ENCODE data around the gene TTYH2.

The TTYH2 gene

DNA sequence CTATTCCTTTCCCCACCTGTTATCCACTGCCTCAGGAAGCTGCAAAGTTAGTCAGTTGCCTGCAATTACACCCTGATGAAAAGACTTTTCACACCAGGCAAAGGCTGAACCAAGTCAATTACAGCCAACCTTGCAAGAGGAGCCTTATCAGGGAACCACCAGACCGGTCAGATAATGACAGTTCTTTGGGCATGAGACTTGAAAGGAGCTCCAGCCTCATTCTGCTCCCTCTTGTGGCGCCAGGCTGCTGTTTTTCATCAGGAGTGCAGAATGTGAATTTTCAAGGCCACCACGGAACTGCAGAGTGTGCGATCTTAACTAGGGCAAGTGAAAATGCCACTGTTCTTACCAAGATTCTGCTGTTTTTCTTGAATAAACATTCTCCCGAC is 83.2 kb downstream of the TTYH2 start:
- Histone ChIP-seq H3K4me1 (ENCODE audit: control insufficient read depth in 1 of 2, insufficient read depth in 2 of 2, low read length in 2 of 2) (no peaks in the 10 kb centered on the region), H3K27ac (ENCODE audit: low read depth, low read length) (no peak overlapping the region), H3K4me3 (ENCODE audit: low read depth in 1 of 2, low read length in 2 of 2) (no peak overlapping the region), H3K9ac (ENCODE audit: low read depth in 1 of 2, low read length in 2 of 2) (no peak overlapping the region), H3K27me3 (ENCODE audit: control insufficient read depth in 1 of 2, insufficient read depth in 2 of 2, low read length in 2 of 2) (no peaks in the 10 kb centered on the region), H3K36me3 (ENCODE audit: control insufficient read depth in 1 of 2, insufficient read depth in 2 of 2, low read length in 2 of 2) (no peaks in the 10 kb centered on the region), H3K9me3 (ENCODE audit: control insufficient read depth in 1 of 2, low read length in 2 of 2) (no peaks in the 10 kb centered on the region)

DNA sequence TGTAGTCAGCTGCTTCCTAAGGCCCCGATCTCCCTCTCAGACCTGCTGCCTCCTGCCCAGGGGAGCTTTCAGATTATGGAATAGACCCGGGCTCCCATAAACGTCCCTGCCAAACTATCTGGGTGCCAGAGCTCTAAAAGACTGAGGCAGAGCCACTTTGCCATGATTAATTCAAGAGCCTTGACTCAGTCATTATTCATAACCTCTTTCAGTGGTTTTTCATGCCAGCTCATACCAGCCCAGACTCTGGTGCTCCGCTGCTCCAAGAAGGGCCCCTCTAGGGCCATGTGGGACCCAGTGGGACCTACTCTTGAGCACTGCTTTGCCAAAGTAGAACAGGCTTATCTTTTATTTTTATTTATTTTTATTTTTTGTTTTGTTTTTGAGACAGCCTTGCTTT is 84.6 kb downstream of the TTYH2 start:
- Histone ChIP-seq H3K4me1 (ENCODE audit: control insufficient read depth in 1 of 2, insufficient read depth in 2 of 2, low read length in 2 of 2) (no peaks in the 10 kb centered on the region), H3K27ac (ENCODE audit: low read depth, low read length) (no peak overlapping the region), H3K27me3 (ENCODE audit: control insufficient read depth in 1 of 2, insufficient read depth in 2 of 2, low read length in 2 of 2) (no peaks in the 10 kb centered on the region), H3K36me3 (ENCODE audit: control insufficient read depth in 1 of 2, insufficient read depth in 2 of 2, low read length in 2 of 2) (no peaks in the 10 kb centered on the region), H3K9me3 (ENCODE audit: control insufficient read depth in 1 of 2, low read length in 2 of 2) (no peaks in the 10 kb centered on the region), H3K4me3 (ENCODE audit: low read depth in 1 of 2, low read length in 2 of 2) (no peak overlapping the region), H3K9ac (ENCODE audit: low read depth in 1 of 2, low read length in 2 of 2) (no peak overlapping the region)

DNA sequence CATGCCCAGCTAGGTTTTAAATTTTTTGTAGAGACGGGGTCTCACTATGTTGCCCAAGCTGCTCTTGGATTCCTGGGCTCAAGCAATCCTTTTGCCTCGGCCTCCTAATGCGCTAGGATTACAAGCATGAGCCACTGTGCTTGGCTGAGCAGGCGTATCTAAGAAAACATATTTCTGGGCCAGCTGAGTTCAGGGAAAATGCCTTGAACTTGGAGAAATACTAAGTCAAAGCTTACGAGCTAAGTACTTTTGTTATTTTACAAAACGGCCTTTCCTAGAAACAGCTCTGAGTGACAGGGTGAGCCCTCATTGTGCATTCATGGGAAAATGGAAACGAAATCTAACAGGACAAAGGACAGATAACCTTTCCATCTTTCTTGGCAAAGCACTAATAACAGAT is 85.4 kb downstream of the TTYH2 start:
- no peaks in the 10 kb centered on the region for H3K27me3 ChIP-seq (ENCODE audit: control insufficient read depth in 1 of 2, insufficient read depth in 2 of 2, low read length in 2 of 2)
- no peak overlapping the region for H3K27ac ChIP-seq (ENCODE audit: low read depth, low read length)
- H3K4me3 ChIP-seq (ENCODE audit: low read depth in 1 of 2, low read length in 2 of 2) = no peak overlapping the region
- no peak overlapping the region for H3K9ac ChIP-seq (ENCODE audit: low read depth in 1 of 2, low read length in 2 of 2)
- no peaks in the 10 kb centered on the region for H3K9me3 ChIP-seq (ENCODE audit: control insufficient read depth in 1 of 2, low read length in 2 of 2)
- H3K36me3 ChIP-seq (ENCODE audit: control insufficient read depth in 1 of 2, insufficient read depth in 2 of 2, low read length in 2 of 2) = no peaks in the 10 kb centered on the region
- no peaks in the 10 kb centered on the region for H3K4me1 ChIP-seq (ENCODE audit: control insufficient read depth in 1 of 2, insufficient read depth in 2 of 2, low read length in 2 of 2)

DNA sequence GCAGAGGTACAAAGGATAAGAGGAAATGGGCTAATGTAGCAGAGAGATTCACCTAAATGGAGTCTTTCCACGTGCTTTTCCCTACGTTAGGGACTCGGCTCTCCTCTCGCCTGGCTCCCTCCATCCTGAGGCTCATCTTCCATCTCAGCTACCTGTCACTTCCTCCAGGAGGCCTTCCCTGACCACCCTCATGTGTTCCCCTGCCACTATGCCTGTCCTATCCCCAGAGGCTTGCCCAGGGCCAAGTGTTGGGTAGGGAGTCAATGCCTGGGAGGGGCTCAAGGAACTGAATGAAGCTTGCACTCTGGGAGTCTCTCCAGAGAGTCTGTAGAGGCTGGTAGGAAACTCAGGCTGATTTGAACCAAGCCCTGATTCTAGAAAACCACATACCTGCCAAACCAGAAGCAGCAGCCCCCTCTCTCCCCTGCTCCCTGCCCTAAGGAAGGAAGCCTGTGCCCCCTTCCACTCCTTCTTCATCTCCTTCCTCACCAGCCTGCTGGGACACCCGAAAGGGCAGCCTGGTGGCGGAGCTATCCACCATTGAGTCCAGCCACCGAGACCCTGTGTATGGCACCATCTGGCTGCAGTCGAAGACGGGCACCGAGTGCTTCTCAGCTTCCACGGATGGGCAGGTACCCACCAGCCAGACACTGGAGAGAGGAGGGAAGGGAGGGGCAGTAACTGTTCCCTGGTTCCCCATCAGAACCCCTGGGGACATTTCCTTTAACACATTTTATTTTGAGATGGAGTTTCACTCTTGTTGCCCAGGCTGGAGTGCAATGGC is 86.0 kb downstream of the TTYH2 start:
- Histone ChIP-seq H3K4me1 (ENCODE audit: control insufficient read depth in 1 of 2, insufficient read depth in 2 of 2, low read length in 2 of 2) (no peaks in the 10 kb centered on the region), H3K9ac (ENCODE audit: low read depth in 1 of 2, low read length in 2 of 2) (no peak overlapping the region), H3K27me3 (ENCODE audit: control insufficient read depth in 1 of 2, insufficient read depth in 2 of 2, low read length in 2 of 2) (no peaks in the 10 kb centered on the region), H3K27ac (ENCODE audit: low read depth, low read length) (no peak overlapping the region), H3K4me3 (ENCODE audit: low read depth in 1 of 2, low read length in 2 of 2) (no peak overlapping the region), H3K9me3 (ENCODE audit: control insufficient read depth in 1 of 2, low read length in 2 of 2) (no peaks in the 10 kb centered on the region), H3K36me3 (ENCODE audit: control insufficient read depth in 1 of 2, insufficient read depth in 2 of 2, low read length in 2 of 2) (no peaks in the 10 kb centered on the region)

DNA sequence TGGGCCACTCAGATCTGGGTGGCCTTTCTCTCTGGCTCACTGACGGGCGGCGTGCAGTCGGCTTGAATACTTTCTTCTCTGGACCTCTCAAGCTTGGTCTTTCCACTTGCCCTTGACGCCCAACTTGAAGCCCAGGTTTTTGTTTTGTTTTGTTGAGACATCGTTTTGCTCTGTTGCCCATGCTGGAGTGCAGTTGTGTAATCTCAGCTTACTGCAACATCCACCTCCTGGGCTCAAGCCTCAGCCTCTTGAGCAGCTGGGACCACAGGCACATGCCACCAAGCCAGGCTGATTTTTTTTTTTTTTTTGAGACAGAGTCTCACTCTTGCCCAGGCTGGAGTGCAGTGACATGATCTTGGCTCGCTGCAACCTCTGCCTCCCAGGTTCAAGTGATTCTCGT is 89.9 kb downstream of the TTYH2 start:
- no peaks in the 10 kb centered on the region for H3K9me3 ChIP-seq (ENCODE audit: control insufficient read depth in 1 of 2, low read length in 2 of 2)
- H3K36me3 ChIP-seq (ENCODE audit: control insufficient read depth in 1 of 2, insufficient read depth in 2 of 2, low read length in 2 of 2) = no peaks in the 10 kb centered on the region
- no peaks in the 10 kb centered on the region for H3K27me3 ChIP-seq (ENCODE audit: control insufficient read depth in 1 of 2, insufficient read depth in 2 of 2, low read length in 2 of 2)
- no peak overlapping the region for H3K27ac ChIP-seq (ENCODE audit: low read depth, low read length)
- no peak overlapping the region for H3K4me3 ChIP-seq (ENCODE audit: low read depth in 1 of 2, low read length in 2 of 2)
- H3K9ac ChIP-seq (ENCODE audit: low read depth in 1 of 2, low read length in 2 of 2) = no peak overlapping the region
- no peaks in the 10 kb centered on the region for H3K4me1 ChIP-seq (ENCODE audit: control insufficient read depth in 1 of 2, insufficient read depth in 2 of 2, low read length in 2 of 2)

DNA sequence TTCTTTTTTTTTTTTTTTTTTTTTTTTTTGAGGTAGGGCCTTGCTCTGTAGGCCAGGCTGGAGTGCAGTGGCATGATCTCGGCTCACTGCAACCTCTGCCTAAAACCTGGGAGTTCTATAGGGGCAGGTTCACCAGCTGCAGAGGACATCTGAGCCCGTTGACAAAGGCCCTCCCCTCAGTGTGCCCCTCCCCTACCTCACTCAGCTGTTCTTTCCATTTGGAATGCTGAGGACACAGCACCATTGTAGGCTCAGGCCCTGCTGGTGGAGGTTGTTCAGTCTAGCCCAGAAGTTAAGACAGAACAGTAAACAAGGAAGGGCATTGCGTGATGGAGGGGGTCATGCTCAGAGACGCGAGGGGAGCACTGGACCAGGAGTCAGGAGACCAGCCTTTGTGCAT is 90.8 kb downstream of the TTYH2 start:
- no peaks in the 10 kb centered on the region for H3K4me1 ChIP-seq (ENCODE audit: control insufficient read depth in 1 of 2, insufficient read depth in 2 of 2, low read length in 2 of 2)
- no peak overlapping the region for H3K9ac ChIP-seq (ENCODE audit: low read depth in 1 of 2, low read length in 2 of 2)
- H3K4me3 ChIP-seq (ENCODE audit: low read depth in 1 of 2, low read length in 2 of 2) = no peak overlapping the region
- no peak overlapping the region for H3K27ac ChIP-seq (ENCODE audit: low read depth, low read length)
- no peaks in the 10 kb centered on the region for H3K36me3 ChIP-seq (ENCODE audit: control insufficient read depth in 1 of 2, insufficient read depth in 2 of 2, low read length in 2 of 2)
- H3K9me3 ChIP-seq (ENCODE audit: control insufficient read depth in 1 of 2, low read length in 2 of 2) = no peaks in the 10 kb centered on the region
- H3K27me3 ChIP-seq (ENCODE audit: control insufficient read depth in 1 of 2, insufficient read depth in 2 of 2, low read length in 2 of 2) = peaks cover 0 to 3% of the 10 kb centered on the region in 2 donors

DNA sequence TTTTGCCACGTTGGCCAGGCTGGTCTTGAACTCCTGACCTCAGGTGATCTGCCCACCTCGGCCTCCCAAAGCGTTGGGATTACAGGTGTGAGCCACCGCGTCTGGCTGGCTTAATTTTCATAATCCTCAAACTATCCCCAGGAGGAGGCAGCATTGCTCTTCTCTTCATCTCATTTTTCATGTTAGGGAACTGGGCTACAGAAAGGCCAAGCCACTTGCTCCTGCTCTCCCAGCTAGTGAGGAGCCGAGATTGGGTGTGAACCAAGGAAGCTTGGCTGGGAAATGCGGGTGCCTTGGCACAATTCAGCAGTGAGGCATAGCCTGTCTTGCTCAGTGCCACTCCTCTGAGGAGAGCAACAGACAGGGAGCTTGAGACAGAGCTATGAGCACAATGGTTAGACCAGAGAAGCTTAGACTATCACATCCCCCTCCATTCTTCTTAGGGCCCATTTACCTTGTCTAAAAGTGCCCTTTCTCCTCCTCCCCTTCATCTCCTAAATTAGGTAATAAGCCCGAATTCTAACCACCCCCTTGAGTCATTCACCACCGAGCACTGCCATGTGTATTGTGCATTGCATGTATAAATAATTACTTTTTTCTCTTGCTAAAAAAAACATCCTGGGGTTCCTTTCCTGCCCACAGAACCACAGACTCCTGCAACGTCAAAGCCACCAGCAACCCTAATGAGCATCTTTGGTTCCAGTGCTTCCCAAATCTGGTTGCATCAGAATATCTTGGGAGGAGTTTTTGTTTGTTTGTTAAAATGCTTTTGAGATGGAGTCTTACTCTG is 92.7 kb downstream of the TTYH2 start:
- Histone ChIP-seq H3K9ac (ENCODE audit: low read depth in 1 of 2, low read length in 2 of 2) (no peak overlapping the region), H3K9me3 (ENCODE audit: control insufficient read depth in 1 of 2, low read length in 2 of 2) (no peaks in the 10 kb centered on the region), H3K4me1 (ENCODE audit: control insufficient read depth in 1 of 2, insufficient read depth in 2 of 2, low read length in 2 of 2) (no peaks in the 10 kb centered on the region), H3K36me3 (ENCODE audit: control insufficient read depth in 1 of 2, insufficient read depth in 2 of 2, low read length in 2 of 2) (no peaks in the 10 kb centered on the region), H3K4me3 (ENCODE audit: low read depth in 1 of 2, low read length in 2 of 2) (no peak overlapping the region), H3K27ac (ENCODE audit: low read depth, low read length) (no peak overlapping the region), H3K27me3 (ENCODE audit: control insufficient read depth in 1 of 2, insufficient read depth in 2 of 2, low read length in 2 of 2) (peaks cover 0 to 6% of the 10 kb centered on the region in 2 donors)

DNA sequence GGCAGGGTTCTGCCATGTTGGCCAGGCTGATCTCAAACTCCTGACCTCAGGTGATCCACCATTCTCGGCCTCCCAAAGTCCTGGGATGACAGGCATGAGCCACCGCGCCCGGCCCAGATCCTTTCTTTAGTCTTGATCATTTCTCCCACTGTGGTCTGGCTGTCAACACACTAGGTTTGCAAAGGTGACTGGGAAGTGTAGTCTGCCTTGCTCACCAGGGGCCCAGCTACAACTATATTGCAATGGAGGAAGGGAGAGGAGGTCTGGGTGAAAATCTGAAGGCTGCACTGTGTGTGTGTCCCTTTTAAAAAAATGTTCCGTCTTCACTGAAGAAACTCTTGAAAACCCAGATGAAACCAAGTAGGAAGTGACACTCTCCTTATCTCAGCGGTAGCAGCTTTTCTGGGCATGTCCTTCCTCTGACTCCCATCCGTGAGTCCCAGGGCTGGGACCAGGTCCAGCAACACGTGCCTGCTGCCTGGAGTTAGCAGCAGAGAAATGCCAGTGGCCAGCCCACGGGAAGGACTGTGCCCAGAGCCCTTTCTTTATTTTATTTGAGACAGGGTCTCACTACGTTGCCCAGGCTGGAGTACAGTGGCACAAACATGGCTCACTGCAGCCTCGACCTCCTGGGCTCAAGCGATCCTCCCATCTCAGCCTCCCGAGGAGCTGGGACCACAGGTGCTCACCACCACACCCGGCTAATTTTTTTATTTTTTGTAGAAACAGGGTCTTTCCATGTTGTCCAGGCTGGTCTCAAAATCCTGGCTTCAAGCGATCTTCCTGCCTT is 94.8 kb downstream of the TTYH2 start:
- peaks cover 0 to 6% of the 10 kb centered on the region in 2 donors for H3K27me3 ChIP-seq (ENCODE audit: control insufficient read depth in 1 of 2, insufficient read depth in 2 of 2, low read length in 2 of 2)
- H3K36me3 ChIP-seq (ENCODE audit: control insufficient read depth in 1 of 2, insufficient read depth in 2 of 2, low read length in 2 of 2) = no peaks in the 10 kb centered on the region
- peaks cover 4 to 9% of the 10 kb centered on the region in 2 donors for H3K9me3 ChIP-seq (ENCODE audit: control insufficient read depth in 1 of 2, low read length in 2 of 2)
- no peaks in the 10 kb centered on the region for H3K4me1 ChIP-seq (ENCODE audit: control insufficient read depth in 1 of 2, insufficient read depth in 2 of 2, low read length in 2 of 2)
- H3K9ac ChIP-seq (ENCODE audit: low read depth in 1 of 2, low read length in 2 of 2) = no peak overlapping the region
- no peak overlapping the region for H3K4me3 ChIP-seq (ENCODE audit: low read depth in 1 of 2, low read length in 2 of 2)
- no peak overlapping the region for H3K27ac ChIP-seq (ENCODE audit: low read depth, low read length)

DNA sequence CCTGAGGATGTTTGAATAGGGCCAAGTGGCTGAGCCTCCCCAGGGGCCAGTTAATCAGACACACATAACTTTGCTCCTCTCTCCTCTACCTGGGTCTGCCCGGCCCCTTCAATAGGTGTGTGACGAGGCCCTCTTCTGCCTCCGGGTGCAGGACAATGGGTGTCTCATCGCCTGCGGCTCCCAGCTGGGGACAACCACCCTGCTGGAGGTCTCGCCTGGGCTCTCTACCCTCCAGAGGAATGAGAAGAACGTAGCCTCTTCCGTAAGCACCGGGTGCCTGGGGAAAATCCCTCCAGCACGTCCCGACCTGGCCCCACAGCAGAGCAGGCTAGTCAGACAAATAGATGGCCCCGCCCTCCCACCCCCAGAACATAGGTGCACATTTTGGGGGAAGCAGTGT is 96.5 kb downstream of the TTYH2 start:
- H3K4me3 ChIP-seq (ENCODE audit: low read depth in 1 of 2, low read length in 2 of 2) = no peak overlapping the region
- peaks cover 0 to 6% of the 10 kb centered on the region in 2 donors for H3K27me3 ChIP-seq (ENCODE audit: control insufficient read depth in 1 of 2, insufficient read depth in 2 of 2, low read length in 2 of 2)
- H3K9me3 ChIP-seq (ENCODE audit: control insufficient read depth in 1 of 2, low read length in 2 of 2) = peaks cover 4 to 9% of the 10 kb centered on the region in 2 donors
- no peak overlapping the region for H3K27ac ChIP-seq (ENCODE audit: low read depth, low read length)
- H3K9ac ChIP-seq (ENCODE audit: low read depth in 1 of 2, low read length in 2 of 2) = no peak overlapping the region
- H3K4me1 ChIP-seq (ENCODE audit: control insufficient read depth in 1 of 2, insufficient read depth in 2 of 2, low read length in 2 of 2) = no peaks in the 10 kb centered on the region
- H3K36me3 ChIP-seq (ENCODE audit: control insufficient read depth in 1 of 2, insufficient read depth in 2 of 2, low read length in 2 of 2) = no peaks in the 10 kb centered on the region
